GM20000 (cell line): ENCODE results near the gene WDR54.

ENCODE experiments used
- DNase-seq: peaks from one replicate; pipeline ENCODE4 v3.0.0; 2012; ENCODE audit warnings: low spot score
- TF ChIP-seq, protein P1 (sequence below): IDR thresholded peaks from 2 replicates; pipeline ENCODE4 v1.5.1; 2012; ENCODE audit warnings: mild to moderate bottlenecking, control low read depth; ENCODE audit errors: extremely low read depth, missing control alignments

The WDR54 gene, protein sequence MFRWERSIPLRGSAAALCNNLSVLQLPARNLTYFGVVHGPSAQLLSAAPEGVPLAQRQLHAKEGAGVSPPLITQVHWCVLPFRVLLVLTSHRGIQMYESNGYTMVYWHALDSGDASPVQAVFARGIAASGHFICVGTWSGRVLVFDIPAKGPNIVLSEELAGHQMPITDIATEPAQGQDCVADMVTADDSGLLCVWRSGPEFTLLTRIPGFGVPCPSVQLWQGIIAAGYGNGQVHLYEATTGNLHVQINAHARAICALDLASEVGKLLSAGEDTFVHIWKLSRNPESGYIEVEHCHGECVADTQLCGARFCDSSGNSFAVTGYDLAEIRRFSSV

DNA sequence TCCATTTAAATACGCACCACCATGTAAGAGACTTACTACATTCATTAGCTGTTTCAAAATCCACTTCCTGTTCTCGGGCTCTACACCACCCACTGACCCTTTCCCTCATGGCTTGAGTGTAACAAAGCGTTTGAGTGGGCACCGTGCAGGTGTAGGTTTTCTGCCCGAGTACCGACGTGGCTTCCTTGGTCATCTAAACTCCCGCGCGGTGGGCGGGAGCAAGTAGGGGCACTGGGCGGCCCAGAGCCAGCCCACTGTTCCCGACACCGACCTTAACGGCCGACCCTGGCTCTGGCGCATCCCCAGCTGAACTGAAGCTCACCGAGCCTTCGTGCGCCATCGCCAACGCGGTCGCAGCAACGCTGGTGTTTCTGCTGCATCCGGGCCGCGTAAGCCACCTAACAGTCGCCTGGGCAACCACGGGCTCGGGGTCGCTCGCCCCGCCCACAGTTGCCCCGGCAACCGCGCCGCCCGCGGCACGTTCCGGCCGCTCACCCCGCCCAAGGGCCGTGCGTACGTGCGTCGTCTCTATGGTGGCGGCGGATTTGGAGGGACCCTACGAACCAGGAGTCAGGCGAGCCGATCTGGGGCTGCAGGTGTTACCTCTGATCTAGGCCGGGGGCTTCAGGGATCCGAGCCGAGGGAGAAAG lies at the start of gene WDR54, which contains the start of gene C2orf81:
WDR54 (plus strand) TSS at position 510 of the 650 bp plus-strand sequence. CDS start 424 bp downstream, outside the sequence.
C2orf81 (minus strand) TSS at position 399 of the 650 bp plus-strand sequence; CDS start at position 340, 59 bp downstream.
- TF ChIP-seq, protein P1, sequence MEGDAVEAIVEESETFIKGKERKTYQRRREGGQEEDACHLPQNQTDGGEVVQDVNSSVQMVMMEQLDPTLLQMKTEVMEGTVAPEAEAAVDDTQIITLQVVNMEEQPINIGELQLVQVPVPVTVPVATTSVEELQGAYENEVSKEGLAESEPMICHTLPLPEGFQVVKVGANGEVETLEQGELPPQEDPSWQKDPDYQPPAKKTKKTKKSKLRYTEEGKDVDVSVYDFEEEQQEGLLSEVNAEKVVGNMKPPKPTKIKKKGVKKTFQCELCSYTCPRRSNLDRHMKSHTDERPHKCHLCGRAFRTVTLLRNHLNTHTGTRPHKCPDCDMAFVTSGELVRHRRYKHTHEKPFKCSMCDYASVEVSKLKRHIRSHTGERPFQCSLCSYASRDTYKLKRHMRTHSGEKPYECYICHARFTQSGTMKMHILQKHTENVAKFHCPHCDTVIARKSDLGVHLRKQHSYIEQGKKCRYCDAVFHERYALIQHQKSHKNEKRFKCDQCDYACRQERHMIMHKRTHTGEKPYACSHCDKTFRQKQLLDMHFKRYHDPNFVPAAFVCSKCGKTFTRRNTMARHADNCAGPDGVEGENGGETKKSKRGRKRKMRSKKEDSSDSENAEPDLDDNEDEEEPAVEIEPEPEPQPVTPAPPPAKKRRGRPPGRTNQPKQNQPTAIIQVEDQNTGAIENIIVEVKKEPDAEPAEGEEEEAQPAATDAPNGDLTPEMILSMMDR: no peak
- DNase-seq: peak; percentile 98

DNA sequence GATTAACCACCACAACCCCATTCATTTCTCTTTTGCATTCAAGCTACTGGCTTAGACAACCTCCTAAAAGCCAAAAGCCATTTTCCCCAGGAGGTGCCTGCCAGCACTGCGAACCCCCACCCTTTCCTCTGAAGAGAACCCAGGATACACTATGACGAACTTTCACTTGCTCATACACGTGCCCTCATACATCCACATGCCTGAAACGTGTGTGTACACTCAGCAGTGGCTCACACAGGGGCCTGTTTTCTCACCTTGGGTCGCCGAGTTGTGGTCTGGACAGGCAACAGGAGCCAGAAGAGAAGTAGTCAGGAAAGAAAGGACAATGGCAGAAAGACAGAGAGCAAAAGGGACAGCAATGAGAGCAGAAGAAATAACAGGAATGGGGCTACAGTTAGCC lies 48.9 kb upstream of the WDR54 start:
- DNase-seq: no peak
- TF ChIP-seq, protein P1: no peak

DNA sequence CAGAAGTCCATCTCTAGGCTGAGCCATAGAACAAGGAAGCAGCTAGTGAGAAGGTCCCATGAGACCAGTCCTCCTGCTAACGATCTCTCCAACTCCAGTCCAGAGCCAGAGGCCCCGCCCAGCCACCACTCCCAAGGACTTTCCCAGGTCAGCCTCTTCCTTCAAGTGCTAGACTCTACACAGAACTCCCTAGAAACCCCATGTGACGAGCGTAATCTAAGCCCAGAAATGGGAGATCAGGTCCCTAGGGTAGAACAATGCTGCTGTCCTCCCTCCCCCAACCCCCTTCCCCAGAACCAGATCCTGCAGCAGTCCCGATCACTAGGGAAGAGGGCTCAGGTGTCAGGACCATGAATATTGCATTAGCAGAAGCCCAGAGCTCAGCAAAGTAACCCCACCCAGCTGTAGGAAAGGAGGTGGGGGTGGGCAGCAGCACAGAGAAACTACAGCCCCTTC lies 48.3 kb upstream of the WDR54 start:
- TF ChIP-seq, protein P1: no peak
- DNase-seq: no peak

DNA sequence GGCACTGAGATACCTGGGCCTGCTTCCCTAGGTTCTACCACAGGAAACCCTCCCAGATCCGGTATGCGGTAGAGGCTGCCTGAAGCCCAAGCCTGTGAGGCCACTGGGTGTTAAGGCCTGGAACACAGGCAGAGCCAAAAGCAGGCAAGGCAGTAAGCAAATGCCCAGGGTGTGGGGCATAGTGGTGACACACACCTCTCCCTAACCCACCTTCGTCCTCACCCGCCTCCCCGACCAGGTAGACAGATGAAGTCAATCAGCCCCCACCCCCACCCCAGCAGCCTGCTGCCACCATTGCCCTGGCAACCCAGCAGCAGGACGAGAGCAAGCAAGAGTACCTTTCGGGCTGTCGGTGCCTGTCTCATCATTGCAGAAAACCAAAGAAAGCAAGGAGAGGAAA lies 47.5 kb upstream of the WDR54 start:
- TF ChIP-seq, protein P1: no peak
- DNase-seq: no peak

DNA sequence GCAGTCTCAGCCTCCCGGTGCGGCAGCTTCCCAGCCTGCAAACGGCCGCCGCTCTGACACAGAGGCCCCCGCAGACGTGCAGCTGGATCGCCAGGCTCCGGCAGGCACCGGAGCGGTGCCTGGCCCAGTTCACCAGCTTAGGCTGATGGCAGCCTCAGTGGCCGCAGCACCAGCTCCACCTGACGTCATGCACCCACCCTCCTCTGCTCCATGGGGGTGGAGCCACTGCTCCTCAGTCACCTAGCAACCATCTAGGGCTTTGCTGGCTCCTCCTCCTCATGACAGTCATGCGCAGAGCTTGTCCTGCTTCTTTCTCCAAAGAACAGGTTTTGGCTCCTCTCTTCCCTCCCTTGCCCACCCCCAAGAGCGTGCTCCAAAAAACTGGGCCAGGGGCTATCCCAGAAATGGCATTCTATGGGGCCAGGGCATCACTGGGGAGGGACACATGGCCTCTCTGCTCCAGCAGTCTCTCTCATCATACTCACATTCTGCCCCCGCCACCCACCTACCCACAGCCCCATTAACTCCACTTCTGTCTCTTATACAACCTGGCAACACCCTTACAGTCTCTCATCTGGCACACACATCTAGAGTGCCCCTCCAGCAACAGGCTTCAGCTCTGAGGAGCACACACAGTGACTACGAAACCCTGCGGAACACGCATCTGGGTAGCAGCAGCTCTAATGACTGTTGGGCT lies 46.9 kb upstream of the WDR54 start:
- TF ChIP-seq, protein P1: no peak
- DNase-seq: no peak

DNA sequence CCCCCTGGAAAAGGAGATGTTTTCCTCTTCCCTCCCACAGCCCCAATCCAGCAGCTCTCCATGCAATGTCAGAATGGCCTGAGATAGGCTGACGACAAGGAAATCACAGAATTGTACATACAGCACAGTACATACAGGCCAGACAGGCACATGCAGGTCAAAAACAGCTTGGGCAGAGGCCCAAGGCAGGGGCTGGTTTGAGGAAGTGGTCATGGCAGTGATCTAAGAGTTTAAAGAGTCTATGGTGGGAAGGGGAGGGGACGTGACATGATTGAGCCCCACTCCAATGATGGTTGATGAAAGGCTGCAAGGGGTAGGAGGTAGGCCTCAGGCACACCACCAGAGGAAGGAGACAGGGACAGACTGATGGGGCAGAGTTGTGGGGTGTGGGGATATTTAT lies 45.7 kb upstream of the WDR54 start:
- TF ChIP-seq, protein P1: no peak
- DNase-seq: no peak

DNA sequence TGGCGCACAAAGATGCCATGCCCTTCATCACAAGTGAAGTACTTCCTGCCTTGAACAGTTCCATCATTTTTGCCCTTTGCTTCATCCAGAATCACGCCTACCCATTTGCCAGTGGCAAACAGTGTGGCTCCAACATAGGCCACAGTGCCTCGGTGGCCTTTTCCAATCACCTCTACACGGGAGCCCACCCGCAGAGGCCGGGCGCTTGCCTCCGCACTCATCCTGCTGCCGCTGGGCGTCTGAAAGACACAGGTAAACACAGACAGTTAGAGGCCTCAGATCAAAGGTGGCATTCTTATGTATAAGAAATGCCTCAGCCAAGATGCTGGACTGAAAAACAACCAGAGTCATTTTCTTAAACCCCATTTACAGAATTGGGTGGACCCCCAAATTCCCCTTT lies 43.5 kb upstream of the WDR54 start:
- no peak for DNase-seq
- TF ChIP-seq, protein P1: no peak
